Breast epithelium (tissue), 3 donors: ENCODE measurements around the gene CADPS2.

Source experiments
- POLR2A ChIP-seq: fragments of 450-650 bp; IDR thresholded peaks from one replicate; pipeline ENCODE4 v1.6.1; 2016; ENCODE audit warnings: antibody characterized with exemption, mild to moderate bottlenecking, moderate library complexity
- TF ChIP-seq, protein P1 (sequence below), 3 donors: fragments of 450-650 bp; IDR thresholded peaks; one replicate each; pipeline ENCODE4 v1.5.1; 2016 to 2017; ENCODE audit warnings: antibody characterized with exemption in 3 of 3, mild to moderate bottlenecking in 3 of 3, moderate library complexity in 3 of 3

DNA sequence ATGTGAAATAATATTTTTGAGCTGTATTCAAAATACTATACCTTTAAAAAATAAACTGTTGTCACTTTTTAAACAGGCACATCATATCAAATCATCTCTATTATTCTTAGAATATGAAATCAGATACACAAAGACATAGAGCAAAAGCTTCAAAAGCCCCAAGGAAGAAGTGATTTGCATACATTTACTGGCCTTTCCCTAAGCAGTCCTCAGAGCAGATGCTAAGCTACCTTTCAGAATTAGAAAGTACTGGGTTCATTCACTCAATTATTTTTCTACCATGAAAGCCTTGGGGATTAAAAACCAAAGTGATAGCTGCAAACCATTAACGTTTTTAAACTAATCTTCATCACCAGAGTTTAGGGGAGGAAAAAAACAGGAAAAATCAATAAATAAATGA is 127.8 kb downstream of the CADPS2 start:
- no peak for TF ChIP-seq POLR2A
- TF ChIP-seq, protein P1, sequence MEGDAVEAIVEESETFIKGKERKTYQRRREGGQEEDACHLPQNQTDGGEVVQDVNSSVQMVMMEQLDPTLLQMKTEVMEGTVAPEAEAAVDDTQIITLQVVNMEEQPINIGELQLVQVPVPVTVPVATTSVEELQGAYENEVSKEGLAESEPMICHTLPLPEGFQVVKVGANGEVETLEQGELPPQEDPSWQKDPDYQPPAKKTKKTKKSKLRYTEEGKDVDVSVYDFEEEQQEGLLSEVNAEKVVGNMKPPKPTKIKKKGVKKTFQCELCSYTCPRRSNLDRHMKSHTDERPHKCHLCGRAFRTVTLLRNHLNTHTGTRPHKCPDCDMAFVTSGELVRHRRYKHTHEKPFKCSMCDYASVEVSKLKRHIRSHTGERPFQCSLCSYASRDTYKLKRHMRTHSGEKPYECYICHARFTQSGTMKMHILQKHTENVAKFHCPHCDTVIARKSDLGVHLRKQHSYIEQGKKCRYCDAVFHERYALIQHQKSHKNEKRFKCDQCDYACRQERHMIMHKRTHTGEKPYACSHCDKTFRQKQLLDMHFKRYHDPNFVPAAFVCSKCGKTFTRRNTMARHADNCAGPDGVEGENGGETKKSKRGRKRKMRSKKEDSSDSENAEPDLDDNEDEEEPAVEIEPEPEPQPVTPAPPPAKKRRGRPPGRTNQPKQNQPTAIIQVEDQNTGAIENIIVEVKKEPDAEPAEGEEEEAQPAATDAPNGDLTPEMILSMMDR (IDR thresholded peaks at IDR 0.05), result no peak
